HG02642 (cell line): ENCODE data around the gene YIPF1.
"Not testable (repeated sequence)": the region's sequence is repeated elsewhere in the genome, so short reads cannot be mapped to it uniquely, and the experiment has no call there.

ENCODE experiments used
- ATAC-seq: cut with Tn5 transposase; IDR thresholded peaks from one replicate; pipeline ENCODE4 v1.9.1; 2021; ENCODE audit warnings: mild to moderate bottlenecking; ENCODE audit not compliant: unreplicated experiment, poor library complexity

Gene YIPF1

GRCh38 chr1:53896635-53897229 lies 7.1 kb upstream of the YIPF1 start:
- ATAC-seq = no peak

GRCh38 chr1:53895421-53895820 lies 5.8 kb upstream of the YIPF1 start:
- ATAC-seq = no peak

- ATAC-seq = no peak
Measured at GRCh38 chr1:53894644-53895043, 5.0 kb upstream of the YIPF1 start.

- ATAC-seq = no peak
Measured at GRCh38 chr1:53893999-53894636, 4.5 kb upstream of the YIPF1 start, which contains the start of gene DIO1. TSS of gene DIO1 (plus strand) at chr1:53894187. CDS start at chr1:53894211, 24 bp downstream.

GRCh38 chr1:53892911-53893310 lies 3.3 kb upstream of the YIPF1 start:
- no peak for ATAC-seq

GRCh38 chr1:53891678-53892077 lies 2.1 kb upstream of the YIPF1 start:
- ATAC-seq = no peak

GRCh38 chr1:53891018-53891417 lies 1.4 kb upstream of the YIPF1 start:
- no peak for ATAC-seq

- no peak for ATAC-seq
Measured at GRCh38 chr1:53890522-53890941, 935 bp upstream of the YIPF1 start.

GRCh38 chr1:53888681-53889080 lies 916 bp downstream of the YIPF1 start:
- ATAC-seq = no peak

- ATAC-seq = not testable (repeated sequence)
Measured at GRCh38 chr1:53883600-53883999, 6.0 kb downstream of the YIPF1 start.

- not testable (repeated sequence) for ATAC-seq
Measured at GRCh38 chr1:53881853-53882252, 7.7 kb downstream of the YIPF1 start.

- no peak for ATAC-seq
Measured at GRCh38 chr1:53878492-53879105, 11.0 kb downstream of the YIPF1 start.

- ATAC-seq = not testable (repeated sequence)
Measured at GRCh38 chr1:53875150-53875549, 14.4 kb downstream of the YIPF1 start.

- no peak for ATAC-seq
Measured at GRCh38 chr1:53871773-53872484, 17.7 kb downstream of the YIPF1 start.

- no peak for ATAC-seq
Measured at GRCh38 chr1:53871221-53871620, 18.4 kb downstream of the YIPF1 start.

- no peak for ATAC-seq
Measured at GRCh38 chr1:53869454-53870117, 20.0 kb downstream of the YIPF1 start.

- ATAC-seq = no peak
Measured at GRCh38 chr1:53868565-53868964, 21.0 kb downstream of the YIPF1 start.

GRCh38 chr1:53862507-53862906 lies 27.1 kb downstream of the YIPF1 start:
- no peak for ATAC-seq

GRCh38 chr1:53860967-53861411 lies 28.6 kb downstream of the YIPF1 start:
- ATAC-seq = peak; percentile 53

- ATAC-seq = no peak
Measured at GRCh38 chr1:53851571-53852285, 37.9 kb downstream of the YIPF1 start.
